GM18870 (cell line): ENCODE measurements around the gene HYLS1.
"Not testable (repeated sequence)": the region's sequence is repeated elsewhere in the genome, so short reads cannot be mapped to it uniquely, and the experiment has no call there.

Experiments
- ATAC-seq: cut with Tn5 transposase; IDR thresholded peaks from one replicate; pipeline ENCODE4 v1.9.1; 2021; ENCODE audit warnings: moderate library complexity; ENCODE audit not compliant: unreplicated experiment

The HYLS1 gene

GRCh38 chr11:125902927-125903710 is 15.7 kb downstream of the HYLS1 start, which contains the start of gene PUS3:
PUS3 (minus strand) TSS chr11:125903206; CDS start chr11:125896284, 6,922 bp downstream.
- ATAC-seq, result peak; percentile 95

DNA sequence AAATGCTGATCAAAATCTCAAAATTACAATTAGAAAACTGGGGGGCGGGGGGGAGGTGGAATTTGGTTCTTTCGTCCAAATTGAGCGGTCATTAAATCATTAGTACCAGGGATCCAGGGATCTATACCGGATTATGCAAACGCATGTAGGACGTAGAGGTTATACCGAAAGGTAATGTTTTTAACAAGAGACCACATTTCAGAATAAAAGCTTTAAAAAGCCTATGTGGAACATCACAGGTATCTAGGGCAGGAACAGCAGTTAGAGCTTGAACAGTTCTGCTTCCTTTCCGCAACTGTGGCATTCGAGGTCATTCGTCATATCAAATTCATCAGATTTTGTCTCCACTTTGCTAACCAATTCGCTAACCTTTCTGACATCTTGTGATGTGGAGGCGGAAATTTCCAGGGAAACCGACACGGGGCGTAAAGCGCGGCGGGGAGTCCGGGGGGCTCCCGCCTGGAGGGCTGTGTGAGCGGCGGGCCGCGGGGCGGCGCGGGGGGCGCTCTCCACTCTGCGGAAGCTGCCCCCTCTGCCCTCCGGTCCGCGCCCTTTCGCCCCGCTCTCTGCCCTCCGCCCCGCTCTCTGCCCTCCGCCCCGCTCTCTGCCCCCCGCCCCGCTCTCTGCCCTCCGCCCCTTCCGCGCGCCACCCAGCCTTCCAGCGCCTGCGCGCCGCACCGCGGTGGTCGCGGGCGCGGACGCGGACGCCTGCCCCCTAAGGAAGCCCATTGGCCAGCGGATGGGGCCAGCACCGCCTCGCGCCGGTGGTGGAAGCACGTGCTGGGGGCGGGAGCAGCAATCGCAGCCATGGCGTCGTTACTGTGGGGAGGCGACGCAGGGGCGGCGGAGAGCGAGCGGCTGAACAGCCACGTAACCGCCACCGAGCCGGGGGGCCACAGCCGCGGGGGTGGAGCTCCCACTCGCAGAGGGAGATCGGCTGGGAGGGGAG is 16.5 kb downstream of the HYLS1 start, which contains the start of gene DDX25:
Gene DDX25, plus strand, starts transcription at position 798 of the 949 bp plus-strand sequence. Its CDS starts 10 bp downstream, at position 808.
- ATAC-seq, result no peak

DNA sequence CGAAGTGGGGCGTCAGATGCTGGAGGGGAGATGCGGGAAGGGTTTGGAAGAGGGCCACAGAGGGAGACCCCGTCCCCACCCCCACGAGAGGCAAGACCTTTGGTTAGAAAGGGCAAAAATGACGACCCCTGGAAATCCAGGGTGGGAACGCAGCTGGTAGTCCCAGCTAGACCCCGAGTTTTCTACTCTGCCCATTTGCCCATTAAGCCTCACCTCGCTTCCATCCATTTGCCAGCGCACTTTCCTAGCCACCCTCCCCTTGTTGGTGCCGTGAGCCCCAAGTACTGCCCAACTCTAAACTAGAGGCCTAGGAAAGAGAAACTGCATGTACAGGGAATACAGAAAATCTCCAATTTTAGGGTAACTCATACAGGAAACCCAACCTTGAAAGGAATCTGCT is 17.2 kb downstream of the HYLS1 start:
- ATAC-seq, result no peak

GRCh38 chr11:125910226-125910849 is 22.9 kb downstream of the HYLS1 start:
- ATAC-seq, result no peak

GRCh38 chr11:125914601-125915000 is 27.1 kb downstream of the HYLS1 start:
- not testable (repeated sequence) for ATAC-seq

DNA sequence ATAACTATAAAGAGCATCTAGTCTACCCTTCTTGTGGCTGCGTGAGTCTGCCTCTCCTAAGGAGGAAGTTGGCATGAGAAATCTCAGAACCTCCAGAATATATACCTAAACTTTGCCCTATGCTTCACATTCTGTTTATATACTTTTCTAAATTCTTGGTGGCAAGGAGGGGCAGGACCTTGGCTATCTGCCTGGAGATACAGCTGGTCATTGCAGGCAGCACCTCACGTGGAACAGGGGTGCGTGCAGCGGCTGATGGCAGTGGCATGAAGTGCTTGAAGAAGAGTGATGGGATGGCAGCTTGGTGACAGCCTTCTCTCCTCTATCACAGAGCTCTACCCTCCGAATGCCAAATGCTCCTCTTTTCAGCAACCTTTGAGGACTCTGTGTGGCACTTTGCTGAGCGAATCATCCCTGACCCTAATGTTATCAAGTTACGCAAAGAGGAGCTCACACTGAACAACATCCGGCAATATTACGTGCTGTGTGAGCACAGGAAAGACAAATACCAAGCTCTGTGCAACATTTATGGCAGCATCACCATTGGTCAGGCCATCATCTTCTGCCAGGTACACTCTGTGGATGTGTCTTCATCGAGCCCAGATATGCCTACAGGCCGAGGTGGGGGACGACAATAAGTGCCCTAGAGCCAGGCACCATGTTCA is 29.3 kb downstream of the HYLS1 start:
- ATAC-seq, result no peak

- ATAC-seq, result no peak
Measured at GRCh38 chr11:125918140-125918840, 30.8 kb downstream of the HYLS1 start.

DNA sequence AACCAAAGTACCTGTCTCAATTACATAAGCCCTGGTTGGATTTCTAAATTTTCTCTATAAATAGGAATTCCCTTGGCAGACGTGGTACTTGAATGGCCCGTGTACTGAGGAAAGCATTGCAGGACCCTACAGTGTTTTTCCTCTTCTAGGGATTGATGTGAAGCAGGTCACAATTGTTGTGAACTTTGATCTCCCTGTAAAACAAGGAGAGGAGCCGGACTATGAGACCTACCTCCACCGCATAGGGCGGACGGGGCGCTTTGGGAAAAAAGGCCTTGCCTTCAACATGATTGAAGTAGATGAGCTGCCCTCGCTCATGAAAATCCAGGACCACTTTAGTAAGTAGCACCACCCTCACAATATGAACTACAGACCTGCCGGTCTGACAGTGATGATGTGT is 33.6 kb downstream of the HYLS1 start:
- no peak for ATAC-seq

- ATAC-seq, result no peak
Measured at GRCh38 chr11:125922156-125922555, 34.7 kb downstream of the HYLS1 start.

DNA sequence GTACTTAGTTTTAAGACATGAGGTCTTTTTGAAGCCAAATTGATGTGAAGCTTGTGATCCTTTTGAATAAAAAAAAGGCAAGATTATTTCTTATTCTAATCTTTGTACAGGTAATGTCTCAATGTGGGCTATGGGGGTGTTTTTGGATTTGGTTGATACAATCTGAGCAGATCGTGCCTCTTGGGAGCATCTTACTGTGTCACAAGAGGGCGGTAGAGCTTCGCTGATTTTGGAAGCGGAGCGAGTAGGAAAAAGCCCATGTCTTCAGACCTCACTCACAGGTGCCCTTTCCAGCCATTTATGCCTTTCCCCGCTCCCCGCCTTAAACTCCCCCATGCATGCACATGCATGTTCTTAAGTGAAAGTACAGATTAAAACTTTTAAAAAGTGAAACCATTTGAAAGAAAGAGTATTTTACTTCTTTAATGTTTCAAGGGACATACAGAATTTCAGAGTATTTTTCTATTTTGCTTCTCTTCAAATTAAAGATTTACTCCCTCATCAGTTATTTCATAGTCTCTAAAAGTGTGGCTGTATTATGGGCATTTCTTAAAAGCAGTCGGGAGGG is 35.6 kb downstream of the HYLS1 start:
- no peak for ATAC-seq

- no peak for ATAC-seq
Measured at GRCh38 chr11:125923633-125924032, 36.2 kb downstream of the HYLS1 start.

DNA sequence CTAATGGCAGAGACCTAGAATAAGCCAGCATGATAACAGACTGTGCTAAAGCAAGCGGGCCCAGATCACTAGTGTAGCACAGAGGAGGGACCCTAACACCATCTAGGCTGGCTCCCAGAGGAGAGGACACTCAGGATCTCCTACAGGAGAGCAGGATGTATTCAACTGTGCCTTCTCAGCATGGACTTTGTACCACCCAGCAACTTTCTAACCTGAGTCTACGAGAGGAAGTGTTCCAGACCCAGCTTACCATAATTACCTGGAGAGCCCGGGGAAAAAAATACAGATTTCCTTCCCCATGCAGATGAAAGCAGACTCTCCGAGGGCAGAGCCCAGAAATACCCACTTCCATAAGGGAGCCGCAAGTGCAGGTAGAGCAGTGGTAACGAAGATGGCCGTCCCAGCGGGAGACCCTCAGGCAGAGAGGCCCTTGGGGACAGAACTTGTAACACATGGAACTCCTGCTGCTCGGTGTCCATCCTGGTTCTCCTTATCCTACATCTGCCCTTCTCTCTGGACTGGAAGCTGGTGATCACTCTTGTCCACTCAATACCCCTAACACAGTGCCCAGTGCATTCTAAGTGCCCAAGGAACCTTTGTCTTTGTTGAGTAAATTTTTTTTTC is 37.0 kb downstream of the HYLS1 start:
- ATAC-seq, result no peak

GRCh38 chr11:125925247-125925740 is 37.8 kb downstream of the HYLS1 start:
- no peak for ATAC-seq

DNA sequence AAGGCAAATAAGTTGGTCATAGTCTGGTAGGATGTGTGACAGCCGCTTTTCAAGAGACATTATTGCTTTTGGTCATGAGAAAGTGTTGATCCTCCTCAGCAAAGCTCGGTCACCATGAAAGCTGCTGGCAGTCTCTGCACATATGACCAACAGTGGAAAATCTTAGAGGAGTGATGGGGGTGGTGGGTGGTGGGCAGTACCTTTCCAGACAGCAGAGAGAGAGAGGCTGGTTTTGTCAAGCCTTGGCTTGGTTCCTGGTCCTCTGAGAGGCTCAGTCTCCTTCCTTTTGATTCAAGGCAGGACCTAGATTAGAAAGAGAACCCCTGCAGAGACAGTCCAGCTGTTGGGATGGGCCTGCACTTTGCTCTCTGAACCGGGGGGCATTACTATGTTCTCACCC is 38.3 kb downstream of the HYLS1 start:
- ATAC-seq, result no peak

- ATAC-seq, result no peak
Measured at GRCh38 chr11:125926682-125927081, 39.2 kb downstream of the HYLS1 start.

GRCh38 chr11:125929445-125930075 is 42.1 kb downstream of the HYLS1 start:
- no peak for ATAC-seq

DNA sequence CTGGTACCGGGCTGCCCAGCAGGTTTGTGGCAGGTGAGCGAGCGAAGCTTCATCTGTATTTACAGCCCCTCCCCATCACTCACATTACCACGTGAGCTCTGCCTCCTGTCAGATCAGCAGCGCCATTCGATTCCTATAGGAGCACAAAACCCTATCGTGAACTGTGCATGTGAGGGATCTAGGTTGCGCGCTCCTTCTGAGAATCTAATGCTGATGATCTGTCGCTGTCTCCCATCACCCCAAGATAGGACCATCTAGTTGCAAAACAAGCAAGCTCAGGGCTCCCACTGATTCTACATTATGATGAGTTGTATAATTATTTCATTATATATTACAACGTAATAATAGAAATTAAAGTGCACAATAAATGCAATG is 42.6 kb downstream of the HYLS1 start:
- no peak for ATAC-seq

GRCh38 chr11:125931116-125931515 is 43.6 kb downstream of the HYLS1 start:
- ATAC-seq, result no peak

DNA sequence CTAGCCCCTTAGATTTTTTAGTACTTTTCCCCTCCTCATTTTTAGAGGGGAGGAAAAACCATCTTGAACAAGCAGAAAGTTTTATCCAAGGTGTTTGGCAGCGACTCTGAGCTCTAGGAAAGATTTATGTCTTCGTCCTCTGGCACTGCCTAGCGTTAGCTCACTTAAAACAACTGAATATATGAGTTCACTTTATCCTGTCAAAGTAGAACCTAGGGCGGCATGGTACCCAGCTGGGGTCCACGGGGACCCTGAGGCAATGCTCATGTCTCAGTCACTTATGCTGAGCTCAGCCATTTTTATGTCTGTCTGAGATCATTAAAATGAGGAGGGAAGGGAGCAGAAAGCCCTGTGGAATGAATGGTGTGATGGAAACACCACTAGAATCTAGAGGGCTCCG is 44.2 kb downstream of the HYLS1 start:
- no peak for ATAC-seq
